PFSK-1 (cell line): ENCODE results near the gene NOXO1.

ENCODE experiments used
- FOXP2 ChIP-seq: optimal IDR thresholded peaks from 2 replicates; pipeline ENCODE3; 2011; ENCODE audit warnings: borderline replicate concordance, control low read depth, inconsistent platforms; ENCODE audit not compliant: insufficient read depth; ENCODE audit errors: extremely low read length, extremely low read depth
- POLR2AphosphoS5 ChIP-seq: IDR thresholded peaks from 2 replicates; pipeline ENCODE4 v1.6.1; 2012; ENCODE audit warnings: low read depth, mild to moderate bottlenecking, control low read depth, low read length, moderate library complexity
- REST ChIP-seq, 2 experiments: IDR thresholded peaks; 2 replicates each; pipeline versions ENCODE4 v1.6.1 to v1.8.0; 2011 to 2012; ENCODE audit warnings: low read depth in 2 of 2, low read length in 2 of 2, control low read depth in 1 of 2, inconsistent platforms in 1 of 2, mild to moderate bottlenecking in 1 of 2, moderate library complexity in 1 of 2; ENCODE audit not compliant: insufficient read depth in 1 of 2
- SIN3A ChIP-seq: IDR thresholded peaks from 2 replicates; pipeline ENCODE4 v1.6.1; 2012; ENCODE audit warnings: mild to moderate bottlenecking, low read length, moderate library complexity, borderline replicate concordance; ENCODE audit not compliant: insufficient read depth
- TAF1 ChIP-seq: IDR thresholded peaks from 2 replicates; pipeline ENCODE4 v1.6.1; 2012; ENCODE audit warnings: low read length, control low read depth, borderline replicate concordance; ENCODE audit not compliant: insufficient read depth

The NOXO1 gene

DNA sequence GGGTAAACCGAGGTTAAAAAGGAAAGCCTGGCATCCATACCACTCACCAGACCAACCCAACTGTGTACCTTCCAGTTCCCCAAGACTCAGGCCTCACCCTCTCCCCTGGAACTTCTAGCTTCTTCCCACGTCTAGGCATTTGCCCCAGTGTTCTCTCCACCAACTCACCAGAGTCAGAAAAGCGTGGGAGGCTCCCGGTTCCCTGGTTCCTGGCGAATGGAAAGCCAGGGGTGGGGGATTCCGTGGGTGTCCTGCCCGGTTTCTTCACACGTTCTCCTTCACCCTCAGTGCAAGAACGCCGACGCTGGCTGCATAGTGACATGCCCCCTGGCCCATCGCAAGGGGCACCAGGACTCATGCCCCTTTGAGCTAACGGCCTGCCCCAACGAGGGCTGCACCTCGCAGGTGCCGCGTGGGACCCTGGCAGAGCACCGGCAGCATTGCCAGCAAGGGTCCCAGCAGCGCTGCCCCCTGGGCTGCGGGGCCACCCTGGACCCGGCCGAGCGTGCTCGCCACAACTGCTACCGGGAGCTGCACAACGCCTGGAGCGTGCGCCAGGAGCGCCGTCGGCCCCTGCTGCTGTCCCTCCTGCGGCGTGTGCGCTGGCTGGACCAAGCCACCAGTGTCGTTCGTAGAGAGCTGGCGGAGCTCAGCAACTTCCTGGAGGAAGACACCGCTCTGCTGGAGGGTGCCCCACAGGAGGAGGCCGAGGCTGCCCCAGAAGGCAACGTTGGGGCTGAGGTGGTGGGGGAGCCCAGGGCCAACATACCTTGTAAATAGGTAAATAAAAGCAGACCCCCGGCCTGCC is 12.9 kb downstream of the NOXO1 start:
- TF ChIP-seq SIN3A: no peak
- TF ChIP-seq REST (IDR thresholded peaks at IDR 0.05; ENCODE audit: insufficient read depth in 1 of 2, low read depth in 2 of 2, low read length in 2 of 2): no peak
- no peak for TF ChIP-seq FOXP2
- TF ChIP-seq TAF1: no peak
- TF ChIP-seq POLR2AphosphoS5: no peak

GRCh38 chr16:1966460-1966859 is 14.8 kb downstream of the NOXO1 start, which contains the start of gene RNF151:
TSS of gene RNF151 (plus strand) at chr16:1966856. CDS start at chr16:1966882, 26 bp downstream.
- TF ChIP-seq TAF1: no peak
- no peak for TF ChIP-seq REST (IDR thresholded peaks at IDR 0.05; ENCODE audit: insufficient read depth in 1 of 2, low read depth in 2 of 2, low read length in 2 of 2)
- no peak for TF ChIP-seq FOXP2
- TF ChIP-seq POLR2AphosphoS5: no peak
- TF ChIP-seq SIN3A: no peak

- no peak for TF ChIP-seq REST (IDR thresholded peaks at IDR 0.05; ENCODE audit: insufficient read depth in 1 of 2, low read depth in 2 of 2, low read length in 2 of 2)
- TF ChIP-seq FOXP2: no peak
- no peak for TF ChIP-seq POLR2AphosphoS5
- TF ChIP-seq TAF1: no peak
- no peak for TF ChIP-seq SIN3A
Measured at GRCh38 chr16:1965396-1966001, 15.8 kb downstream of the NOXO1 start.

DNA sequence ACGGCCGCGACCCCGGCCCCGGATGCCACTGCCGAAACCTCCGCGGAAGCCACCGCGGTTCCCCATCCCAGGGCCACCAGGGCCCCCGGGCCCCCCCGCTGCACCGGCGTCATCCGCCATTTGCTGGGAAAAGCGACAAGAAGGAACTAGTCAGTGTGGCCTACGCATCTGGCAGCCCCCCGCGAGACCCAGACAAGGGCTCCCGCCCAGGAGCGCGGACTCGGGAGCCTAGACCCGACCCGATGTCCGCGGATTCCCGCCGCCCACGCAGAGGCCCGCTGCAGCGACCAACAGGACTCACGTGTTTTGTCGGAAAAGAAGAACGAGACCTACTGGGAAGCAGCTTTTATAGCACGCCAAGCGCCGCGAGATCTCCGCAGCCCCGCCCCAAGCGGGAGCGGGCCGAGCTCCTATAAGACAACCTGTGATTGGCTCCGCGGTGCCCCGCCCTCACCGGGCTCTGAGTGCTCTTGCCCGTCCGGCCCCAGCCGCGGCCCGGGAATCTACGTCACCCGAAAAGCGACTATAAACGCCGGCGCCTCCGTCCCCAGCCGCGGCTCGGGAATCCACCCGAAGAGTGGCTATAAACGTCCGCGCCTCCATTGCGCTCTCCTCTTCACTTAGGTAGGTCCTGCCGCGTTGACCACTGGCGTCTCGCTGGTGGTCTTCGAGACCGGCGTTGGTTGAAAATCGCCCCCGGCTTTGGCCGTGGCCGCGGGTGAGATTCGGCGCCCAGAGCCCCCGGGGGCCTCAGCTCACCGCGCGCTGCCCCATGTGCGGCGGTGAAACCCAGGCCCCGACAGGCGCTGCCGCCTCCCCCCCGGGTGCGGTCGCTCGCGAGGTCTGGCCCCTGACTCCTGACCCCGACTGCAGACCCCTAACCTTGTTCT is 16.5 kb downstream of the NOXO1 start, which contains the start of gene RPS2:
Gene RPS2 (minus strand): TSS at position 321 of the 890 bp plus-strand sequence. CDS start 201 bp downstream, at position 120.
- TF ChIP-seq POLR2AphosphoS5 (peak; percentile 100), SIN3A (peak; percentile 44; the same call in 1 of the 2 replicates), REST (IDR thresholded peaks at IDR 0.05; ENCODE audit: insufficient read depth in 1 of 2, low read depth in 2 of 2, low read length in 2 of 2) (peak; percentile 53 to 58; a peak in 1 of 4 replicates), FOXP2 (no peak), TAF1 (peak; percentile 99)
